NB4 (cell line): Measurements from ENCODE around the gene CDH1.
"Not testable (repeated sequence)": the region's sequence is repeated elsewhere in the genome, so short reads cannot be mapped to it uniquely, and the experiment has no call there.

Source experiments
- CTCF ChIP-seq: IDR thresholded peaks from one replicate; pipeline ENCODE4 v1.5.1; 2012; ENCODE audit warnings: low read depth, low read length
- MAX ChIP-seq: IDR thresholded peaks from 2 replicates; pipeline ENCODE4 v1.6.1; 2011; ENCODE audit warnings: low read depth, low read length
- MYC ChIP-seq: IDR thresholded peaks from 2 replicates; pipeline ENCODE4 v1.6.1; 2011; ENCODE audit warnings: low read depth, low read length
- POLR2A ChIP-seq: IDR thresholded peaks from 2 replicates; pipeline ENCODE4 v1.6.1; 2011; ENCODE audit warnings: mild to moderate bottlenecking; ENCODE audit not compliant: insufficient read length; ENCODE audit errors: extremely low read depth

- not testable (repeated sequence) for TF ChIP-seq CTCF, POLR2A, MAX, MYC
Observed at GRCh38 chr16:68787419-68787807, 50.3 kb downstream of the CDH1 start.
